Activated naive CD4-positive, alpha-beta T cell treated with anti-CD3 and anti-CD28 coated beads, Interleukin-2, amount 50 U/mL, for 16 hours (primary cell): ENCODE measurements around the gene BPIFB6.

ENCODE experiments used
- DNase-seq: peaks from one replicate; pipeline ENCODE4 v3.0.0-alpha.2; 2020

BPIFB6 gene

DNA sequence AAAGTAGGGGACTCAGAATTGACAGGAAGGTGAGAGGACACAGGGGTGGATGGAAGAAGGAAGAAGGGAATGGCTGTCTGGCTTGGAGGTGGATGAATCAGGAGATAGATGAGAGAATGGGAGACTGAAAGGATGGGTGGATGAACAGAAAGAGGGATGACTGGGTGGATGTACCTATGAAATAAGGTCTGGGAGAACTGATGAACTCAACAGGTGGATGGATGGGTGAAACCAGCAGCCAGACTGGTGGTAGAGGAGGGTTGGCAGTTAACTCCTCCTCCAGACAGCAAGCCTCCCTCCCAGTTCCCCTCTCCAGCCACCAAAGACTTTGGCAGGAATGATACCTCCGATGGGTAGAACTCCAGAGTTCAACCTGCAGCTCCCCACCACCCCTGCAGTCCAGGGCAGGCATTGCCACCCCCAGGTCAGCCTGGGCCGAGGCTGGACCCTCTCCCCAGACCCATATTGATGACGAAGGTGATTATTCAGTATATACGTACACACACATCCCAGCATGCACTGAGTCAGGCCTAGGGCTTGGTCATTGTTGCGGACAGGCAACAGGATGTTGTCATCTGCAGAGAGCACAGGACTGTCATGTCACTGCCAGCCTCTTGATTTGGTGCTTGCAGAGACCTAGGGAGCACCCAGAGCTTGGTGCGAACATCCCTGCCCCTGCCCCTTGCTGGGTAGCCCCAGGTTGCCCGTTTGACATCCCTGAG is 29.2 kb upstream of the BPIFB6 start:
- DNase-seq, result no peak

DNA sequence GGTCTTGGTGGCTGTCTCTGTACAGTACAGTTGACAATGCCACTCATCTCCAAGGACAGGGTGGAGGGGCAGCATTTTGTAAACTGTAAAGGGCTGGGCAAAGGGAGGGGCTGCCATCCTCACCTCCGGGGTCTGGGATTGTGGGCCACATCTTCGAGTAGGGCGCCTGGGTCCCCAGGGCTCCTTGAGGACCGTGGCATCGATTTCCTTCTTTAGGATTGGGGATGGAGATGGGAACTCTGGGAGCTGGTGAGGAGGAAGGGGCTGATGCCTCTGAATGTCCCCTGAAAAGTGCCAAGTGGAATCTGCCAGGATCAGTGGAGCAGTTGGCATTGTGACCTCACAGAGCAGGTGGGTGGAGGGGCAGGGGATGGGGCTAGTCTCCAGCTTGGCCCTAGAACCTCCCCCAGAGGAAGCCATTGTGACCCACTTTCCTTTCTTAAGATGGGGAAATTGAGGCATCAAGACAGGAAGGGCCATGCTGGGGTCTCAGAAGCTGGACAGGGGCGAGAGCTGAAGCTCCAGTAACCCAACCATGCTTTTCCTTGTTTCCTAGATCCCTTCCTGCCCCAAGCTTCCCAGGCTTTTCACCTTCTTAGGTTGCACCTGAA is 27.2 kb upstream of the BPIFB6 start, which contains the start of gene SUN5:
TSS of gene SUN5 (minus strand) at position 293 of the 611 bp plus-strand sequence. CDS start at position 200, 93 bp downstream.
- DNase-seq, result no peak

DNA sequence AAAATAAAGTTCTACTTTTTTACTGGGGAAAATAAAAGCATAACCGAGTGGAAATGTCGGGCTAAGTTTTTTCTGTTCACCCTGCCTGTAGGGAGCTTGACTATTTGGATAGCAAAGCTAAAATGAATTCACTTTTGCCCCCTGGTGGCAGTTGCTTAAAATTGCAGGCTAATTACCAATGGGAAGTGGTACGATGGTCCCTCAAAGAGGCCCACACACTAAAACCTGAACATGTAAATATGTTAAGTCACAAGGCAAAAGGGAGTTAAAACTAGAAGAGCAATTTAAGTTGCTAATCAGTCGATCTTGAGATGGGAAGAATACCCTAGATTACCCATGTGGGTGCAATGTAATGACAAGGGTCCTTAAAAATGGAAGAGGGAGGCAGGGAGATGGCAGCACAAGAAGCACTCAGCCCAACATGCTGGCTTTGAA is 26.3 kb upstream of the BPIFB6 start:
- no peak for DNase-seq

DNA sequence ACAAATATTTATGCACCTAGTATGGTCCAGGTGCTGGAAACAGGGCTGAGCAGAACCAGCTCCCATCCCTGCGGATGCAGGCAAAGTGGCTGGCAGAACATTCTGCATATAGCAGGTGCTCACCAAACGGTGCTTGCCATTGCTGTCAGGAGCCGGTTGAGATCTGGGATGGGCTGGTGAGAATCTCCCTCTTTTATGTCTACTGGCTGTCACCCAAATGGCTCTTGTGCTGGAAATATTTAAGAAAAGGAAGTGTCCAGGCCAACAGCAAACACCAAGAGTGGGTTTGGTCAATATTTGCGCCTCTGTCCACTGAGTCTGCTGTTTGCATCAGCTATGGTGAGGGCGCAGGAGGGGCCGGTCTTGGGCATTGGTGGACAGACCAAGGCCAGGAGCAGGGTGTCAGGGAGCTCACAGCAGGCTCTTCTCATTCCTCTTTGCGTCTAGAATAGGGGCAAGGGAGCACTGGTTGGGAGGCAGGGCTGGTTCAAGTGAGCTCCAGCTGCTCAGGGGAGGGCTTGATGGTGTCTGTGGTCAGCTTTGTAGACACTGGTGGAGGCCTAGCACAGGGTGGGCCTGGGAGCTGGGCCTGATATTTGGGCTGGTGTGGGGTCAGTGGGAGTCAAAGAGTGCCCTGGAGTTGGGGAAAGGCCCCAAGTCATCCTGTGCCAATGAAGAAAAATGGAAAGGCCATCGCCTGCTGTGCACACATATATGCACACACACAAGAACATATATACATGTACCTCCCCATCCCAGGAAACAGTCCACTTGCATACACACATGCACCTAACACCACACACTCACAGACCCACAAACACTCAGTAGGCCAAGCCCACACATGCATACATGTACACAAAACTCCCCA is 25.3 kb upstream of the BPIFB6 start:
- DNase-seq, result no peak

DNA sequence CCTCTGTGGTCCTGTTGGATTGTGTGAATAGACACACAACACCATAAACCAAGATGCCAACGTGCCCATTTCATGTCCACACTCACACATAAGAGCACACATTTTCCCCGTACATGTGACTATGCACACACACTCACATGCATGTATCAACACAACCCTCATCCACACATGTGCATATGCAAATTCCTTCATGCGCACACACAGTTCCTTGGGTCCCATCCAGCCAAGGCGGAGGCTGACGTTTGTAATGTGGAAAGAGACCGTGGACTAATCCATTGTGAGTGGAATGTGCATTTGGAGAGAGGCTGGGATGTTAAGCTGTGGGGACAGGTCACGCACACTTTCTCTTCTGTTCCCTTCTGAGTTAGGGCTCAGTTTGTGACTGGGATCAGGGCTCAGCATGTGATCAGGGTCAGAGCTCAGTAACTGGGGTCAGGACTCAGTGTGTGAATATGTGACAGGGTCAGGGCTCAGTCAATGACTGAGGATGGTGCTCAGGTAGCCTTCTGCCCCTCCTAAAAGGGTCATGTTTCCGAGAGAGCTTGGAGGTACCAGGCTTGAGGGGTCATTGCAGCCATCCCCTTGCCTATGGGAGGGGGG is 24.6 kb upstream of the BPIFB6 start:
- no peak for DNase-seq

DNA sequence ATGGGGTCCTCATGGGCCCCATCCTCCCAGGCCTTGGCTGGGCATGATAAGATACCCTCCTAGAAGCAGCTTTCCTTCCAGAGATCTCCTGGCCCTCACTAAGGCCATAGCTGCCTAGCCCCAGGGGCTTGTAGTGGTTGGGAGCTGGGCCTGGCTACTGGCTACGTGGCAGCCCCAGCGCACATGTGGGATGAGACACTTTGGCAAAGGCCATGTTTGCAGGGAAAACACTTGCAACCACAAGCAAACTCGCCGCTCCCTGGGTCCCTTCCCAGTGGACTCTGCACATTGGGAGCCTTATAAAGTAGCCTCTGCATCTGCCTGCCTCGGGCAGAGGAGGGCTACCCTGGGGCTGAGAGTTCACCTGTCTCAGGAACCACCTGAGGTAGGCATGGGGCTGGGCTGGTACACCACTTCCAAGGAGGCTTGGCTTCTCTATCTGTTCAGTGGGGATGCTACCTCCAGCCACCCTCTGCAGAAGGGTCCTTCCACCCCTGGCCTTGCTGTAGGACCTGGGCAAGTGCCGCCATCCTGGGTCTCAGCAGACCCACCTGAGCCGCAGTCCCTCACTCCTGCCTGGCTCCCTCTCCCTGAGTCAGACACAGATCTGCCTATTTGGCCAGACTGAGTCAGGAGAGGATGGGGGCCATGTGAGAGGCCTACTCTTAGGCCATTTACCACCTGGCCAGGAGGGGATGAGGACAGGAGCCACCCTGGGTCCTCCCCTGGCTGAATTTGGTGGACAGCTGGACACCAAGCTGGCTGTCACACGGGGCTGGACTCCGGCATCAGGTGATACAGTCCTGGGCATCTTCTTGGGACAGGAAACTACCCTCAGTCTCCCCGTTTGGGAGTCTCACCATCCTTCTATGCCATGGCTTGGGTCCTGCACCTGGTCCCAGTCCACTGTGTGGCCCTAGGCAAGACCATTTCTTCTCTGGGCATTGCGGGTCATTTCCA is 23.8 kb upstream of the BPIFB6 start, which contains the start of gene BPIFB2:
TSS of gene BPIFB2 (plus strand) at position 329 of the 960 bp plus-strand sequence. CDS start 871 bp downstream, outside the sequence.
- DNase-seq, result no peak

DNA sequence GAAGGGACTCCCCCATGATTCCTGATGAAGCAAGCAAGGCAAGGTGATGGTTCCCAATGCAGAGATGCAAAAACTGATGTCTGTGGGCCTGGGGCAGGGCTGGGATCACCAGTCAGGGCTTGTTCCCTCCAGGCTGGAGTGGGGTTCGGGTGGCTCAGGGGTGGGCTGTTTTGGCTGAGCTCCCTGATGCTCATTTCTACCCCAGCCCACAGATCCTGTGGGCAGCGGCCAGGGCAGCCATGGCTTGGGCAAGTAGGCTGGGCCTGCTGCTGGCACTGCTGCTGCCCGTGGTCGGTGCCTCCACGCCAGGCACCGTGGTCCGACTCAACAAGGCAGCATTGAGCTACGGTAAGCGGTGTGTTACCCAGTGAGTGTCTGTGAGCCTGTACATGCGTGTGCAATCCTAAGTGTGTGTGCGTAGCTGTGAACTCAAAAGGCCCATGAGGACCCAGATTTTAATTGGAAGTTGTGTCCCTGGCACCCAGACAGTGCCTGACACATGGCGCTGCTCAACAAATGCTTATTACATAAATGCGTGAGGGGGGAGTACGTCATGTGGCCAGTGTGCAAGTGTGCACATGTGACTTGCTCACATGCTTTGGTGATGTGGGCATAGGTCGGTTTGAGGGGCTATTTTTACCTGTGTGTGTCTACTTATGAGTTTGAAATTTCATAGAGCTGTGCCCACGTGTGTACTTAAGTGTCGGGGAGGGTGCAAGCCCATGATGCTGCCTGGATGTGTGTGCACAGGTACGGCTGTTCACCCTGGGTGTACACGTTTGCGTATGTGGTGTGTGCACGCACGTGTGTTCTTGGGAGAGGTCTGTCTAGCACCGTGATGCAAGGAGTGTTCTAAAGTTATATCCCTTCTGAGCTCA is 22.9 kb upstream of the BPIFB6 start:
- DNase-seq, result no peak

DNA sequence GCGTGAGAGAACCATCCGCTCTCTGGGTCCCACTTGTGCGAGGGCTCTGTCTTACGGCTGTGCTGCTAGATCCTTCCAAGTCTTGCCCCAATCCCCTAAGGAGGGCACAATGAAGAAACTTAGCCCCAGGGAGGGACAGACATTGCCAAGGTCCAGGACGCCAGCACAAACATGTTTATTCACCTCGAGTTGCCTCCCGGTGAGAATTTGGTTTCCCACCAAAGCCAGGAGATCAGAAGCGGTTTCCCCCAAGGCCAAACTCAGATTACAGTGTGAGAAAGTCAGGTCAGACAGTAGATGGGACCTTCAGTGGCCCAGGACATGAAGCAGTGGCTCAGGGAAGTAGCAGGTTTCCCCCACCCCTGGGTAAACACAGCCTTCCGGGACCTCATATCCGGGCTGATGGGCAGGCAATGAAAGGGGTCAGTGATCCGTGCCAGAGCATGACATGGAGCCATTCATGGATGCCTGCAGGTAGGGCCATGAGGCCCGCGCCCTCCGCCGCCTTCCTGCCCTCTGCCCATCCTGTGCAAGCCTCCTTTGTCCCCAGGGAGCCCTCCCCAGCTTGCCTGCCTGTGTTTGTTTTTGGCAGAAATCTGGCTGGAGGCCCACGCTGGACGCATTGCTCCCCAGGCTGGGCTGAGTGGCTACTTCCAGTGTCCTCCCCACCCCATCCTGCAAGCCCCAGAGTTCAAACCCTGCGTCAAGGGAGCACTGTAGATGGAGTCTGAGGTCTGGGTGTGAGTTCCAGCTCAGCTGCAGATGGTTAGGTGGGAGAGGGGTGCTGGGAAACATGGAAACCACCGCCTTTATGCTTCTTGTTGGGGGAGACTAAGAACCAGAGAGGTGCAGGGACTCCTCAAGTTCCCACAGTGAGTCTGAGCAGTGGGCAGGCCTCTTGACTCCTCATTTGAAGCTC is 22.0 kb upstream of the BPIFB6 start:
- DNase-seq, result no peak

DNA sequence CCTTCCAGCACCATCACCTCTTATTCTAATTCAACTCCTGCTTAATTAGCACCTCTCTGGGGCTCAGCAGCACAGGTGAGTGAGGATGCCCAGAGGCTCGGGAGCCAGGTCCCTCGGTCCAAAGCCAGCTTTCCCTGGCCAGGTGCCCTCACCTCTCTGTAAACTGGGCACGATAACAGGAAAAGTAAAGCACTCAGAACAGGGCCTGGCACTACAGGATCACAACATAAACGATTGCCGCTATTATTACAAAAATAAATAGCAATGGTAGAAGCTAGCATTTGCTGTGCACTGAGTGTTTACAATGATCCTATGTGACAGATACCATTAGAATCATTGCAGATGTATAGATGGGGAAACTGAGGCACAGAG is 21.3 kb upstream of the BPIFB6 start:
- no peak for DNase-seq

DNA sequence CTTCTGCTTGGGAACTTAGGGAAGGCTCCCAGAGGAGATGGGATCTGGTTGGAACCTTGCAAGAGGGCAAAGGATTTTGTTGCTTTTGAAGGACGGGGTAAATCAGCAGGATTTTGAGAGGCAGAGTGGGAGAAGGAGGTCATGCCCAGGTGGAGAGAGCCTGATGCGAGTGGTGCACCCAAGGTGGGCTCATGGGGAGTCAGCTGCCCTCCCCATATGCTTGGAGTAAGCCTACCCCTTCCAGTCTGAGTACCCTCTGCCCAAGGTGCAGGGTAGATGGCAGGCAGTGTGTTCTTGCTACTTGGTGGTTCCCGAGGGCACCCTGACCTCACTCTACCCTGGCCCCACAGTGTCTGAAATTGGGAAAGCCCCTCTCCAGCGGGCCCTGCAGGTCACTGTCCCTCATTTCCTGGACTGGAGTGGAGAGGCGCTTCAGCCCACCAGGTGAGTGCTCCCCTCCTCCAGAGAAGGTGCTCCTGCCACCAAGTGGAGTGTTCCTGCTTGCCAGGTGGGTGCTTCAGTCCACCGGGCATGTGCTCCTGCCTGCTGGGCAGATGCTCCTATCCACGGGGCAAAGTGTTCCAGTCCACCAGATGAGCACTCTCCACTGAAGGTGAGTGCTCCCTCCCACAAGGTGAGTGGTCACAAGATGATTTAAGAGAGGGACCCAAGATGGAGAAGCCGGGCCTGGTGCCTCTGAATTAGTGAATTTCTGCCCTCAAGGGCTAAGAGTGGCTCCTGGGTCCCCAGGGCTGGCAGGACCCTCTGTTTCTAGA is 20.6 kb upstream of the BPIFB6 start:
- no peak for DNase-seq

DNA sequence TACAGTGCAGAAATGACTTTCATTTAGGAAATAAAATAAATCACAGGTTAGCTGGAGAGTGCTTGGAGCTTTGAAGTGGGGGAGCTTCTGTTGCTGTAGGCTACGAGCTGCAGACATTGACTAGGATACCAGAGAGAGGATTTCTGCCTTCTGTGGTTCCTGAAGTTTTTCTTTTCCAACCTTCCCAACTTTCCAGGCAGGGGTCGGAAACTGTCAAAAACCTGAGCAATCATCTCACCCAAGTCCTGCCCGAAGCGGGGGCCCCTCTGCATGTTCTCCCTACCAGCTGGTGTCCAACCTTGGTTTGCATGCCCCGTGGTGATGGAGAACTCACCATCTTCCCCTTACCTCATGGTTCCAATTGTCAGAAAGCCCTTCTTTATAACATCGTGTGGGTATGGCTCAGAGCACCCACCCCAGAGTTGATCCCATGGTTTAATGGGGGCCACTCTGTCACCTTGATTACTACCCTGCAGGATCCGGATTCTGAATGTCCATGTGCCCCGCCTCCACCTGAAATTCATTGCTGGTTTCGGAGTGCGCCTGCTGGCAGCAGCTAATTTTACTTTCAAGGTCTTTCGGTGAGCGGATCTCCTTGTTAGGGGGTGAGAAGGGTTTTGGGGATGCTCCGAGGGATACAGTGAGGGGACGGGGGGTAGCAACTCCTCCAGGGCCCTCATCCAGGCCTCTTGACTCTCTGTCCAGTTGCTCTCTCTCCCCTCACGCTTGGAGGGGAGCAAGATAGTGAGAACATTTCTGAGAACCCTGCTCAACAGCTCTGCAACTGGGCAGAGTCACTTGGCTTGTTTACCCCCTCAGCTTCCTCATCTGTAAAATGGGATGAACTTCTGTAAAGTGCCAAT is 18.9 kb upstream of the BPIFB6 start:
- no peak for DNase-seq

DNA sequence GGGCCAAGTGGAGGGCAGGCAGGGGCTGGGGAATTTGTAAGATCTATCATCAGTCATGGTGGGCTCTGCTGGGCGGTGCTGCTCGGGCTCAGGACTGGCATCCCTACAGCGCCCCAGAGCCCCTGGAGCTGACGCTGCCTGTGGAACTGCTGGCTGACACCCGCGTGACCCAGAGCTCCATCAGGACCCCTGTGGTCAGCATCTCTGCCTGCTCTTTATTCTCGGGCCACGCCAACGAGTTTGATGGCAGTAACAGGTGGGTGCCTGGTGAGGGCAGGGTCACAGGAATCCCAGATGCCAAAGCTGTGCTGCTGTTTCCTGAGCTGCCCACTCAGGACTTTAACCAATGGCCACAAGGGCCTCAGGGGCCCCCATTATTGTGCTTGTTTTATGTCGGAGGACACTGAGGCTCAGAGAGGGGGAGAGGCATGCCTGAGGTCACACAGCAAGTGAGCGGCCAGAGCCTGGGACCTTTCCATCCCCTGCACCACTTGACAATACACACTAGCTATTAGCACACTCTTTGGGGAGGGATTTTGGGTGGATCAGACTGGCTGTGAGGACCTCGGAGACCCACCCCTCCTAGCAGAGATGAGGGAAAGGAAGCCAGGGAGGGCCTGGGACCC is 17.6 kb upstream of the BPIFB6 start:
- DNase-seq, result no peak

DNA sequence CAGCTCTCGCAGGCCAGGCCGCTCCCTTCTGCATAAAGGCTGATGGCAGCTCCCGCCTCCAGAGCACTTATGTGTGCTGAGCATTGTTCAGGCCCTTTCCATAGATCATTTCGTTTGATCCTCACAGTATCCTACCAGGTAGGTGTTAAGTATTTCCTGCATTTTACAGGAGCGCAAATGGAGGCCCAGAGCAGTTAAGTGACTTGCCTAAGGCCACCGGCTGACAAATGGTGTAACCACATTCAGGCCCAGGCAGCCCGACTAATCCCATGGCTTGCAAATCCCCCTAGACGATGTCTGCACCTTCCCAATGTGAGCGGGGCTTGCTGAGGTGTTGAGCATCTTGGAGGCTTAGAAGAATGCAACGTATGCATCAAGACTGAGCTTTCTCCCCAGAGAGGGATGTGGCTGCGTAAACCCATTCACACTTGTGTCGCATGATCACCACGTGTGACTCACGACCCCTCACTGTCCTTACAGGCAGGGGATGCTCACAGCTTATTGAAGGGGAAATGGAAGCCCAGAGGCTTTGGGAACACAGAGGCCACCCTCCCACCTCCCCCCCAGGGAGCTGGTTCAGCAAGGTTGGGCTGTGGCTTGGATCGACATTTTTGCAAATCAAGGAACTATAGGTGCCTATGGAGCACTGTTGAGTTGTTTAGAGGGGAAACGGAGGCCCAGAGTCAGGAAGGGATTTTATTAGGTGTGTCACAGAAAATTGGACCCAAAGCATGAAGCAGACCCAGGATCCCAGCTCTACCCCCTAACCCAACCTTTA is 16.9 kb upstream of the BPIFB6 start:
- DNase-seq, result no peak

DNA sequence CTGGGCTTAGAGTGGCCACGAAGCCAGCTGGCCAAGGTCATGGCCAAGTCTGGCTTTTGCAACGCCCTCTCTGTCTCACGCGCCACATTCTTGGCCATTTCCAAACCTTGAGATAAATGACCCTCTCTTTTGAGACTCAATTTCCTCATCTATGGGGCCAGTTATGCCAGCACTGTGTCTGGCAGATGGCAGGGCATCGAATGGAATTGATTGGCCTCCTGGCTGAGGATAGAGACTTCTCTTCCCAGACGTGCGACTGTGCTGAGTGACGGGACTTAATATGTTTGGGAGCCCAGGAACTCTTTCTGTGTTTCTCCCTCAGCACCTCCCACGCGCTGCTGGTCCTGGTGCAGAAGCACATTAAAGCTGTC is 16.3 kb upstream of the BPIFB6 start:
- no peak for DNase-seq

DNA sequence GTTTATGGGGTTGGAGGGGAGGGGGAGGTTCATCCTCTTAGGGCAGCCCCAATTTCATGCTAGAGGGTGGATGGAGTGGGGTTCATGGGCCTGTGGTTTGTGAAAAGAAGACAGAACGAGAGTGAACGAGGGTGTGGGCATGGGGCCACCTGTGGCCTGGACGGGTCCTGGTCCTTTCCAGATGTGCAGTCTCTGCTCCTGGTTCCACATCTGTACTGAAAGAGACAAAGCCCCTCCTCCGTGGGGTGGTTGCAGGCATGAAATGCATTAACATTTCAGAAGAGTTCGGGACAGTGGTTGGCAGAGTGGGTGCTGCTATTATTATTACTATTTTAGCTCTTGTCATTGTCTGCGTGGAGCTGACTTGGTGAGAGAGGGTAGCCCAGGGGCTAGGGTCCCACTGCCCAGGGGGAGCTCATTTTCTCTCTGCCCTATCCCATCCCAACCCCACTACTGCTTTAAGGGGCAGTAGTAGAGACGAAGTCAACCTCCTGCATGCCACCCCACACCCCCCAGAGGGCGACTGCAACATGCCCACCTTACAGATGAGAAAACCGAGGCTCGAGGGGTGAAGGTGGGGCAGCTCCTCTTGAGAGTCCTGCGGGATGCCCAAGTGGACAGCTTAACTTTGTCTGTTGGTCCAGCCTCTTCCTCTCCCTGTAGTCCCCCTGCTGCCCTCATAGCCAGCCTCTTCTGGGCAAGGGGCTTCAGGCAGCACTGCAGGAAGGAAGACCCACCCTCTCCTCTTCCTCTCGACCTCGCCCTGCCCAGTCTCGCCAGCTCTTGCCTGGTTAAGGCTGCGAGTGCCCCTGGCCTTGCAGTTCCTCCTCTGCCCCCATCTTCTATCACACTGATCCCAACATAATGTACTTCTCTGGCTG is 15.5 kb upstream of the BPIFB6 start:
- DNase-seq, result no peak
